K562 (cell line): Measurements from ENCODE around the gene RAB31. TPM values are rescaled to one million over a fixed set of nuclear protein-coding genes. Genes with fewer than 3 reads are reported as not detected.
A peak's percentile ranks its signal among the peaks of the same experiment; 100 is the strongest.

Experiments used
- BCOR ChIP-seq: fragments of 450-650 bp; IDR thresholded peaks from 2 replicates; pipeline ENCODE4 v1.6.1; 2016
- CHD4 ChIP-seq: fragments of 200-600 bp; sonication (generic); IDR thresholded peaks from 3 replicates; pipeline ENCODE4 v1.6.1; 2012; ENCODE audit warnings: low read depth, mild to moderate bottlenecking, mixed read lengths, low read length, inconsistent platforms; ENCODE audit not compliant: insufficient read depth, insufficient replicate concordance, poor library complexity, severe bottlenecking
- EWSR1 ChIP-seq: fragments of 450-650 bp; IDR thresholded peaks from 2 replicates; pipeline ENCODE4 v1.6.1; 2018; ENCODE audit warnings: borderline replicate concordance, mild to moderate bottlenecking, low read depth, moderate library complexity; ENCODE audit not compliant: partially characterized antibody
- FOXA3 ChIP-seq, 2 experiments: fragments of 450-650 bp in 1 of 2; sonication (generic) in 1 of 2; formaldehyde crosslinking; IDR thresholded peaks in 1 of 2; conservative IDR thresholded peaks in 1 of 2; 2 replicates each; pipeline versions ENCODE4 v1.4.0 to v1.8.0; 2020 to 2022; ENCODE audit warnings: mild to moderate bottlenecking in 2 of 2, missing genetic modification reagents in 1 of 2
- KAT7 ChIP-seq: sonication (generic); formaldehyde crosslinking; IDR thresholded peaks from 2 replicates; pipeline ENCODE4 v1.8.0; 2022; ENCODE audit warnings: missing genetic modification reagents, mild to moderate bottlenecking, borderline replicate concordance
- NRF1 ChIP-seq, 2 experiments: fragments of 450-650 bp; IDR thresholded peaks in 1 of 2; conservative IDR thresholded peaks in 1 of 2; 2 replicates each; pipeline ENCODE4 v1.6.1; 2014; ENCODE audit warnings: mild to moderate bottlenecking in 2 of 2
- POLR2H ChIP-seq: IDR thresholded peaks from 2 replicates; pipeline ENCODE4 v1.6.1; 2016; ENCODE audit warnings: missing genetic modification characterization, low read depth, mild to moderate bottlenecking, control low read depth, missing compliant biosample characterization, moderate library complexity
- RFX5 ChIP-seq: IDR thresholded peaks from 2 replicates; pipeline ENCODE4 v1.6.1; 2011; ENCODE audit warnings: low read depth, mild to moderate bottlenecking, improper control_type of control experiment, low read length
- SMARCC2 ChIP-seq: fragments of 450-650 bp; IDR thresholded peaks from 2 replicates; pipeline ENCODE4 v1.6.1; 2017; ENCODE audit warnings: antibody characterized with exemption, moderate library complexity, mild to moderate bottlenecking, low read depth
- ZNF133 ChIP-seq: fragments of 250-450 bp; sonication (Bioruptor Pico); IDR thresholded peaks from 2 replicates; pipeline ENCODE4 v1.4.0; 2020; ENCODE audit warnings: mild to moderate bottlenecking
- ZNF282 ChIP-seq: sonication (generic); formaldehyde crosslinking; IDR thresholded peaks from 2 replicates; pipeline ENCODE4 v1.8.1; 2023; ENCODE audit warnings: missing genetic modification reagents
- polyA plus RNA-seq, 8 experiments: library from polyadenylated mRNA; depleted of rRNA in 4 of 8; stranded (reverse) in 5 of 8; unstranded in 3 of 8; fragments of >200 nt; fragmentation: Nextera tagmentation in 2 of 8; fragmentation: Illumina TruSeq in 1 of 8; extraction: Ambion mirVana in 2 of 8; extraction: Trizol in 1 of 8; gene quantifications; 2 replicates each; pipeline versions ENCODE4 v1.2.1 to v1.2.3, GENCODE V29; 2011 to 2014; ENCODE audit warnings: inconsistent platforms in 1 of 8, missing spikeins in 1 of 8
- total RNA-seq, 7 experiments: library from RNA; depleted of rRNA in 6 of 7; stranded (reverse); fragments of >200 nt in 6 of 7; fragmentation: Illumina TruSeq in 2 of 7; extraction: Trizol in 2 of 7; gene quantifications; 2 replicates each; pipeline versions ENCODE4 v1.2.1 to v1.2.3, GENCODE V29; 2011 to 2021; ENCODE audit warnings: low replicate concordance in 1 of 7
- TF ChIP-seq, protein P1 (sequence below): fragments of 450-650 bp; IDR thresholded peaks from 2 replicates; pipeline ENCODE4 v1.6.1; 2016; ENCODE audit warnings: low read depth
- TF ChIP-seq, protein P2 (sequence below): fragments of 250-450 bp; sonication (Bioruptor Pico); IDR thresholded peaks from 2 replicates; pipeline ENCODE4 v1.9.0; 2021; ENCODE audit warnings: mild to moderate bottlenecking, inconsistent platforms
- TF ChIP-seq, protein P3 (sequence below): sonication (generic); formaldehyde crosslinking; IDR thresholded peaks from 2 replicates; pipeline ENCODE4 v1.8.0; 2022; ENCODE audit warnings: mild to moderate bottlenecking, missing genetic modification reagents

RAB31 gene
- total and polyA plus RNA-seq, 9 of the 15 experiments (the other 6 are each of a cell fraction or from before 2014, with no cell fraction given): 20.7 to 70.4 (median 41.3) TPM

DNA sequence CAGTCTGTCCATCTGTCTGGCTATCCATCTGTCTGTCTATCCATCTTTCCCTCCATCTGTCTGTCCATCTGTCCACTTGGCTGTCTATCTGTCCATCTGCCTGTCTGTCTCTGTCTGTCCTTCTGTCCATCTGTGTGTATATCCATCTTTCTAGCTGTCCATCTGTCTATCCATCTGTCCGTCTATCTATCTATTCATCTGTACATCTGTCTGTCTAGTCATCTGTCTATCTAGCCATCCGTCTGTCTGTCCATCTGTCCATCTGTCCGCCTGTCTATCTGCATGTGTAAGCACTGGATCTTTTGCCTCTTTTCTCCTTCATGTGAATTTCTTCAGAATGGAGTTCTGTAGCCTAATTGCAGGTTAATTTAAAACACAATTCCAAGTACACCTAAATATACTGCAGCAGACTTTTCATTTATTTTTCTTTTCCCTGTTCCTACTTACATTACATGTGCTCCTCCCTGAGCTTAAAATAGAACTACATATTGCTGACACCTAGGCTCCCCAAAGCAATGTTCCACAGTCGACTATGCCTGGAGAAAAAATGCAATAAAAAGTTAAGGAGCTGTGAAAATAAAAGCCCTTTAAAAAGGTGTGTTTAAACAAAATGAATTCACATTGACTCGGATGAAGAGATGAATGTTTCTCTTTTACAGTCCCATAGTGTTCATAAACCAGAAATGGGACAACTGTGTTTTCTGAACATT lies 140.2 kb downstream of the RAB31 start (continued):
- TF ChIP-seq, protein P1, sequence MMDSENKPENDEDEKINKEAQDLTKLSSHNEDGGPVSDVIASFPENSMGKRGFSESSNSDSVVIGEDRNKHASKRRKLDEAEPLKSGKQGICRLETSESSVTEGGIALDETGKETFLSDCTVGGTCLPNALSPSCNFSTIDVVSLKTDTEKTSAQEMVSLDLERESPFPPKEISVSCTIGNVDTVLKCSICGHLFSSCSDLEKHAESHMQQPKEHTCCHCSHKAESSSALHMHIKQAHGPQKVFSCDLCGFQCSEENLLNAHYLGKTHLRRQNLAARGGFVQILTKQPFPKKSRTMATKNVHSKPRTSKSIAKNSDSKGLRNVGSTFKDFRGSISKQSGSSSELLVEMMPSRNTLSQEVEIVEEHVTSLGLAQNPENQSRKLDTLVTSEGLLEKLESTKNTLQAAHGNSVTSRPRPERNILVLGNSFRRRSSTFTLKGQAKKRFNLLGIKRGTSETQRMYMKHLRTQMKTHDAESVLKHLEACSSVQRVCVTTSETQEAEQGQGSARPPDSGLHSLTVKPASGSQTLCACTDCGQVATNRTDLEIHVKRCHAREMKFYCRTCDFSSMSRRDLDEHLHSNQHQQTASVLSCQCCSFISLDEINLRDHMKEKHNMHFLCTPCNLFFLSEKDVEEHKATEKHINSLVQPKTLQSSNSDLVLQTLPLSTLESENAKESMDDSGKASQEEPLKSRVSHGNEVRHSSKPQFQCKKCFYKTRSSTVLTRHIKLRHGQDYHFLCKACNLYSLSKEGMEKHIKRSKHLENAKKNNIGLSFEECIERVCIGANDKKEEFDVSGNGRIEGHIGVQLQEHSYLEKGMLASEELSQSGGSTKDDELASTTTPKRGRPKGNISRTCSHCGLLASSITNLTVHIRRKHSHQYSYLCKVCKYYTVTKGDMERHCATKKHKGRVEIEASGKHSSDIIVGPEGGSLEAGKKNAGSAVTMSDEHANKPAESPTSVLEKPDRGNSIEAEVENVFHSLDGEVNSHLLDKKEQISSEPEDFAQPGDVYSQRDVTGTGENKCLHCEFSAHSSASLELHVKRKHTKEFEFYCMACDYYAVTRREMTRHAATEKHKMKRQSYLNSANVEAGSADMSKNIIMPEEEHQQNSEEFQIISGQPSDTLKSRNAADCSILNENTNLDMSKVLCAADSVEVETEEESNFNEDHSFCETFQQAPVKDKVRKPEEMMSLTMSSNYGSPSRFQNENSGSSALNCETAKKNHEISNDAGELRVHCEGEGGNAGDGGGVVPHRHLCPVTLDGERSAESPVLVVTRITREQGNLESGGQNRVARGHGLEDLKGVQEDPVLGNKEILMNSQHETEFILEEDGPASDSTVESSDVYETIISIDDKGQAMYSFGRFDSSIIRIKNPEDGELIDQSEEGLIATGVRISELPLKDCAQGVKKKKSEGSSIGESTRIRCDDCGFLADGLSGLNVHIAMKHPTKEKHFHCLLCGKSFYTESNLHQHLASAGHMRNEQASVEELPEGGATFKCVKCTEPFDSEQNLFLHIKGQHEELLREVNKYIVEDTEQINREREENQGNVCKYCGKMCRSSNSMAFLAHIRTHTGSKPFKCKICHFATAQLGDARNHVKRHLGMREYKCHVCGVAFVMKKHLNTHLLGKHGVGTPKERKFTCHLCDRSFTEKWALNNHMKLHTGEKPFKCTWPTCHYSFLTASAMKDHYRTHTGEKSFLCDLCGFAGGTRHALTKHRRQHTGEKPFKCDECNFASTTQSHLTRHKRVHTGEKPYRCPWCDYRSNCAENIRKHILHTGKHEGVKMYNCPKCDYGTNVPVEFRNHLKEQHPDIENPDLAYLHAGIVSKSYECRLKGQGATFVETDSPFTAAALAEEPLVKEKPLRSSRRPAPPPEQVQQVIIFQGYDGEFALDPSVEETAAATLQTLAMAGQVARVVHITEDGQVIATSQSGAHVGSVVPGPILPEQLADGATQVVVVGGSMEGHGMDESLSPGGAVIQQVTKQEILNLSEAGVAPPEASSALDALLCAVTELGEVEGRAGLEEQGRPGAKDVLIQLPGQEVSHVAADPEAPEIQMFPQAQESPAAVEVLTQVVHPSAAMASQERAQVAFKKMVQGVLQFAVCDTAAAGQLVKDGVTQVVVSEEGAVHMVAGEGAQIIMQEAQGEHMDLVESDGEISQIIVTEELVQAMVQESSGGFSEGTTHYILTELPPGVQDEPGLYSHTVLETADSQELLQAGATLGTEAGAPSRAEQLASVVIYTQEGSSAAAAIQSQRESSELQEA: no peak
- TF ChIP-seq NRF1 (conservative IDR thresholded peaks at IDR 0.05 in 1 of 2, IDR thresholded peaks at IDR 0.05 in 1 of 2): no peak
- TF ChIP-seq, protein P2, sequence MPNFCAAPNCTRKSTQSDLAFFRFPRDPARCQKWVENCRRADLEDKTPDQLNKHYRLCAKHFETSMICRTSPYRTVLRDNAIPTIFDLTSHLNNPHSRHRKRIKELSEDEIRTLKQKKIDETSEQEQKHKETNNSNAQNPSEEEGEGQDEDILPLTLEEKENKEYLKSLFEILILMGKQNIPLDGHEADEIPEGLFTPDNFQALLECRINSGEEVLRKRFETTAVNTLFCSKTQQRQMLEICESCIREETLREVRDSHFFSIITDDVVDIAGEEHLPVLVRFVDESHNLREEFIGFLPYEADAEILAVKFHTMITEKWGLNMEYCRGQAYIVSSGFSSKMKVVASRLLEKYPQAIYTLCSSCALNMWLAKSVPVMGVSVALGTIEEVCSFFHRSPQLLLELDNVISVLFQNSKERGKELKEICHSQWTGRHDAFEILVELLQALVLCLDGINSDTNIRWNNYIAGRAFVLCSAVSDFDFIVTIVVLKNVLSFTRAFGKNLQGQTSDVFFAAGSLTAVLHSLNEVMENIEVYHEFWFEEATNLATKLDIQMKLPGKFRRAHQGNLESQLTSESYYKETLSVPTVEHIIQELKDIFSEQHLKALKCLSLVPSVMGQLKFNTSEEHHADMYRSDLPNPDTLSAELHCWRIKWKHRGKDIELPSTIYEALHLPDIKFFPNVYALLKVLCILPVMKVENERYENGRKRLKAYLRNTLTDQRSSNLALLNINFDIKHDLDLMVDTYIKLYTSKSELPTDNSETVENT (CRISPR knock-in tag): no peak
- TF ChIP-seq FOXA3 (CRISPR knock-in tag; conservative IDR thresholded peaks at IDR 0.05 in 1 of 2, IDR thresholded peaks at IDR 0.05 in 1 of 2): no peak
- no peak for TF ChIP-seq CHD4
- TF ChIP-seq ZNF133: no peak
- TF ChIP-seq ZNF282 (CRISPR knock-in tag): no peak
- no peak for TF ChIP-seq RFX5
- TF ChIP-seq SMARCC2: no peak
- TF ChIP-seq POLR2H (tag): no peak
- TF ChIP-seq KAT7 (CRISPR knock-in tag): no peak
- TF ChIP-seq EWSR1: no peak
- peak; percentile 84 for TF ChIP-seq BCOR
- TF ChIP-seq, protein P3, sequence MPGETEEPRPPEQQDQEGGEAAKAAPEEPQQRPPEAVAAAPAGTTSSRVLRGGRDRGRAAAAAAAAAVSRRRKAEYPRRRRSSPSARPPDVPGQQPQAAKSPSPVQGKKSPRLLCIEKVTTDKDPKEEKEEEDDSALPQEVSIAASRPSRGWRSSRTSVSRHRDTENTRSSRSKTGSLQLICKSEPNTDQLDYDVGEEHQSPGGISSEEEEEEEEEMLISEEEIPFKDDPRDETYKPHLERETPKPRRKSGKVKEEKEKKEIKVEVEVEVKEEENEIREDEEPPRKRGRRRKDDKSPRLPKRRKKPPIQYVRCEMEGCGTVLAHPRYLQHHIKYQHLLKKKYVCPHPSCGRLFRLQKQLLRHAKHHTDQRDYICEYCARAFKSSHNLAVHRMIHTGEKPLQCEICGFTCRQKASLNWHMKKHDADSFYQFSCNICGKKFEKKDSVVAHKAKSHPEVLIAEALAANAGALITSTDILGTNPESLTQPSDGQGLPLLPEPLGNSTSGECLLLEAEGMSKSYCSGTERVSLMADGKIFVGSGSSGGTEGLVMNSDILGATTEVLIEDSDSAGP (CRISPR knock-in tag): no peak
